ENCODE data around the gene DUSP18. TPM values are rescaled to one million over a fixed set of nuclear protein-coding genes. Genes with fewer than 3 reads are reported as not detected.
A peak's percentile ranks its signal among the peaks of the same experiment; 100 is the strongest.

Gene DUSP18
- total and polyA plus RNA-seq, 2 of the 4 experiments (the other 2 are of a cell fraction): 14.9 TPM

GRCh38 chr22:30694171-30694639, 26.5 kb upstream of the DUSP18 start:
- Histone ChIP-seq H2BK120ac (ENCODE audit: low read depth, low read length) (no peak overlapping the region), H4K91ac (ENCODE audit: insufficient read depth, low read depth, low read length) (no peak overlapping the region), H3K9me1 (ENCODE audit: insufficient read depth, low read length) (0 out of 2 replicates have a peak, but pooled peaks cover 2% of the 10 kb centered on the region), H2AK5ac (ENCODE audit: low read depth, low read length) (no peak overlapping the region), H2BK20ac (ENCODE audit: low read depth, low read length) (no peak overlapping the region), H4K20me1 (ENCODE audit: insufficient read depth, low read length) (no peaks in the 10 kb centered on the region), H3K4me3 (ENCODE audit: insufficient read depth, low read depth, low read length) (peak overlapping the region; percentile 61), H3K4ac (ENCODE audit: low read depth, low read length) (peak overlapping the region; percentile 74; the same call in 1 of the 2 replicates), H2BK5ac (ENCODE audit: low read depth, low read length, poor library complexity, severe bottlenecking) (no peak overlapping the region), H2BK15ac (ENCODE audit: low read depth, low read length) (no peak overlapping the region), H3K36me3 (ENCODE audit: control insufficient read depth, insufficient read depth, low read length) (no peaks in the 10 kb centered on the region), H4K8ac (ENCODE audit: low read depth in 2 of 2, low read length in 2 of 2) (peak overlapping the region in 1 of 2 experiments; percentile 7; a peak in 1 of 4 replicates), H3K4me2 (ENCODE audit: low read depth, low read length) (peak overlapping the region; percentile 84), H3K9me3 (ENCODE audit: control insufficient read depth, insufficient read depth, low read length) (no peaks in the 10 kb centered on the region), H3K79me1 (ENCODE audit: low read depth in 1 of 2, low read length in 2 of 2) (no peaks in the 10 kb centered on the region; a peak in 1 of 4 replicates), H3K23ac (ENCODE audit: low read depth, low read length) (no peak overlapping the region), H2AK9ac (replicated peaks; ENCODE audit: low read depth, low read length, poor library complexity) (peak overlapping the region; percentile 82), H3K27me3 (ENCODE audit: control insufficient read depth, insufficient read depth, low read length) (no peaks in the 10 kb centered on the region; the same call in 1 of the 2 replicates), H3K4me1 (ENCODE audit: control insufficient read depth, insufficient read depth, low read length) (peaks cover 3% of the 10 kb centered on the region; the same call in 1 of the 2 replicates), H3K56ac (ENCODE audit: extremely low read depth, insufficient read depth, low read length) (no peak overlapping the region), H3K18ac (ENCODE audit: low read depth, low read length) (no peak overlapping the region), H3K27ac (ENCODE audit: insufficient read depth, low read length) (peak overlapping the region; percentile 2; the same call in 1 of the 2 replicates), H3K14ac (replicated peaks; ENCODE audit: low read depth, low read length) (no peak overlapping the region), H3K9ac (ENCODE audit: low read depth, low read length) (peak overlapping the region; percentile 53), H4K5ac (ENCODE audit: low read depth, low read length) (no peak overlapping the region), H2AFZ (replicated peaks; ENCODE audit: low read length, poor library complexity) (peak overlapping the region; percentile 99)
- peak; percentile 35 for DNase-seq
- intact Hi-C loops (cut with micrococcal nuclease) (no loop called here), dilution Hi-C loops (cut with HindIII; ENCODE audit: low sequenced_read_pairs, unreplicated experiment) (no loop called here), in situ Hi-C loops (cut with MboI; ENCODE audit: low sequenced_read_pairs) (no loop called here)
- POLR2A ChIA-PET (ENCODE audit: unreplicated experiment): no interaction called here
- CTCF ChIA-PET: interaction anchor here (1.5 to 1.6 kb wide), 2 partner anchors 9 to 59 kb away, joined by 3 to 10 read pairs; partner anchors contain the start of gene SLC35E4
- no TSS peak for BruUV-seq (replicated peaks)
- no peak for TF ChIP-seq RCOR1 (IDR thresholded peaks at IDR 0.05; ENCODE audit: insufficient replicate concordance, low read length)
- TF ChIP-seq MAFK (IDR thresholded peaks at IDR 0.05; ENCODE audit: low read depth, low read length): no peak
- TF ChIP-seq CTCF (conservative IDR thresholded peaks at IDR 0.05; ENCODE audit: low read depth, low read length): no peak
- TF ChIP-seq SMC3 (IDR thresholded peaks at IDR 0.05; ENCODE audit: low read depth, low read length): no peak
- no peak for TF ChIP-seq FOS (IDR thresholded peaks at IDR 0.05; ENCODE audit: low read depth, low read length)
- no peak for TF ChIP-seq NFE2L2 (IDR thresholded peaks at IDR 0.05; ENCODE audit: low read depth, low read length)
- TF ChIP-seq CEBPB (IDR thresholded peaks at IDR 0.05; ENCODE audit: low read depth, low read length): no peak
- TF ChIP-seq POLR2A (IDR thresholded peaks at IDR 0.05; ENCODE audit: low read depth, low read length): no peak
- no peak for TF ChIP-seq USF2 (IDR thresholded peaks at IDR 0.05; ENCODE audit: low read depth, low read length)
- no peak for TF ChIP-seq ELK1 (IDR thresholded peaks at IDR 0.05; ENCODE audit: borderline replicate concordance, low read depth, low read length)
- TF ChIP-seq CHD1 (IDR thresholded peaks at IDR 0.05; ENCODE audit: low read depth, low read length): no peak
- TF ChIP-seq MXI1 (IDR thresholded peaks at IDR 0.05; ENCODE audit: borderline replicate concordance, low read depth, low read length): no peak
- TF ChIP-seq RAD21 (IDR thresholded peaks at IDR 0.05; ENCODE audit: low read length): no peak
- TF ChIP-seq BHLHE40 (IDR thresholded peaks at IDR 0.05; ENCODE audit: low read depth, low read length): no peak
- TF ChIP-seq MAZ (IDR thresholded peaks at IDR 0.05; ENCODE audit: borderline replicate concordance, low read depth, low read length): no peak
- no peak for TF ChIP-seq RFX5 (IDR thresholded peaks at IDR 0.05; ENCODE audit: low read depth, low read length)
- ATAC-seq (ENCODE audit: low read depth): peak; percentile 65
- 2% methylated on average over 7 of the region's 38 CpGs; no CpG with 5 or more reads in 1 of the 2 experiments for WGBS, 2 experiments (ENCODE audit: extremely low coverage in 2 of 2, insufficient read length in 1 of 2)
